ENCODE data around the gene EYS.

Gene EYS

GRCh38 chr6:64803470-64804166 lies 903.4 kb downstream of the EYS start:
- DNase-seq: no peak

GRCh38 chr6:64792534-64792933 lies 914.5 kb downstream of the EYS start:
- DNase-seq: no peak

- no peak for DNase-seq
Measured at GRCh38 chr6:64789476-64789875, 917.5 kb downstream of the EYS start.

- DNase-seq: no peak
Measured at GRCh38 chr6:64786736-64787135, 920.3 kb downstream of the EYS start.

GRCh38 chr6:64782877-64783276 lies 924.1 kb downstream of the EYS start:
- DNase-seq: no peak

GRCh38 chr6:64777941-64778785 lies 928.9 kb downstream of the EYS start:
- DNase-seq: no peak

- no peak for DNase-seq
Measured at GRCh38 chr6:64776359-64776758, 930.7 kb downstream of the EYS start.

GRCh38 chr6:64774881-64775280 lies 932.1 kb downstream of the EYS start:
- no peak for DNase-seq

- no peak for DNase-seq
Measured at GRCh38 chr6:64750910-64751309, 956.1 kb downstream of the EYS start.

GRCh38 chr6:64737418-64737817 lies 969.6 kb downstream of the EYS start:
- DNase-seq: no peak

- no peak for DNase-seq
Measured at GRCh38 chr6:64736421-64736950, 970.5 kb downstream of the EYS start.

GRCh38 chr6:64733433-64733832 lies 973.6 kb downstream of the EYS start:
- DNase-seq: no peak

GRCh38 chr6:64732888-64733287 lies 974.1 kb downstream of the EYS start:
- DNase-seq: no peak

- no peak for DNase-seq
Measured at GRCh38 chr6:64729522-64729921, 977.5 kb downstream of the EYS start.

GRCh38 chr6:64727075-64727474 lies 980.0 kb downstream of the EYS start:
- DNase-seq: no peak

- no peak for DNase-seq
Measured at GRCh38 chr6:64724091-64724490, 982.9 kb downstream of the EYS start.

GRCh38 chr6:64723327-64724058 lies 983.5 kb downstream of the EYS start:
- no peak for DNase-seq

GRCh38 chr6:64721865-64722264 lies 985.2 kb downstream of the EYS start:
- DNase-seq: no peak

GRCh38 chr6:64717281-64717680 lies 989.7 kb downstream of the EYS start:
- DNase-seq: no peak

GRCh38 chr6:64715624-64716023 lies 991.4 kb downstream of the EYS start:
- no peak for DNase-seq

GRCh38 chr6:64714073-64714472 lies 993.0 kb downstream of the EYS start:
- DNase-seq: no peak

- DNase-seq: no peak
Measured at GRCh38 chr6:64713175-64713574, 993.9 kb downstream of the EYS start.

GRCh38 chr6:64712606-64713005 lies 994.4 kb downstream of the EYS start:
- no peak for DNase-seq

Data from NCI-H187 treated with DMSO at 0.1 percent for 48 hours (cell line).